HCT116 (cell line): ENCODE measurements around the gene FABP3. TPM values are rescaled to one million over a fixed set of nuclear protein-coding genes. Genes with fewer than 3 reads are reported as not detected.

ENCODE experiments used
- ATAC-seq: fragments of 200-7000 bp; cut with Tn5 transposase; 2 replicates; pipeline ENCODE4 v1.9.1; 2020; ENCODE audit warnings: mild to moderate bottlenecking, moderate library complexity
- BruUV-seq: library from RNA; stranded (reverse); fragments of 400-500 nt; replicated peaks from 2 replicates; lab custom pipeline; 2021; lab: Mats Ljungman, UMichigan
- CTCF ChIA-PET: fragments of 300-600 bp; sonication (Branson Sonifier 250); formaldehyde crosslinking; loops from one replicate; lab custom pipeline; 2021; ENCODE audit warnings: antibody characterized with exemption; lab: Charles Lee
- POLR2A ChIA-PET: fragments of 300-600, 350-600 bp; sonication (Branson Sonifier 250); formaldehyde crosslinking; loops from one replicate; lab custom pipeline; 2021; ENCODE audit warnings: antibody characterized with exemption; lab: Charles Lee
- RAD21 ChIA-PET, 2 experiments: fragments of 300-600 bp; sonication (Branson Sonifier 250); formaldehyde crosslinking; loops; one replicate each; lab custom pipeline; 2023; ENCODE audit warnings: low total read pairs in 2 of 2; ENCODE audit not compliant: uncharacterized antibody in 2 of 2, unreplicated experiment in 2 of 2, low non-redundant PET in 1 of 2; lab: Charles Lee
- DNase-seq: peaks from one replicate; pipeline ENCODE4 v3.0.0-alpha.2; 2010; ENCODE audit warnings: low read depth, low spot score
- H2AFZ ChIP-seq: fragments of 200-600 bp; shearing (Covaris generic), sonication (generic); 2 replicates; pipeline ENCODE4 v1.6.1; 2017; ENCODE audit warnings: low read depth, mixed run types, mixed read lengths, antibody characterized with exemption, low read length; ENCODE audit not compliant: poor library complexity, severe bottlenecking
- H3K27ac ChIP-seq: 2 replicates; pipeline ENCODE4 v1.5.1; 2012; ENCODE audit warnings: low read depth, low read length
- H3K27me3 ChIP-seq: fragments of 200-600 bp; sonication (generic); 2 replicates; pipeline ENCODE4 v1.6.1; 2016; ENCODE audit warnings: mixed run types, low read length, mixed read lengths; ENCODE audit not compliant: insufficient read depth
- H3K36me3 ChIP-seq, 2 experiments: fragments of 200-500 bp in 1 of 2; fragments of 200-600 bp in 1 of 2; sonication (Bioruptor generic) in 1 of 2; sonication (generic) in 1 of 2; 2 replicates each; pipeline versions ENCODE4 v1.5.1 to v1.6.1; 2014 to 2016; ENCODE audit warnings: low read length in 2 of 2, inconsistent platforms in 1 of 2, mixed read lengths in 1 of 2, mixed run types in 1 of 2; ENCODE audit not compliant: insufficient read depth in 2 of 2, control insufficient read depth in 1 of 2
- H3K4me1 ChIP-seq, 2 experiments: fragments of 200-600 bp in 1 of 2; sonication (generic) in 1 of 2; 2 replicates each; pipeline versions ENCODE4 v1.5.1 to v1.6.1; 2012 to 2017; ENCODE audit warnings: low read length in 2 of 2, inconsistent platforms in 1 of 2, mild to moderate bottlenecking in 1 of 2, mixed read lengths in 1 of 2, mixed run types in 1 of 2, moderate library complexity in 1 of 2; ENCODE audit not compliant: insufficient read depth in 2 of 2, control insufficient read depth in 1 of 2
- H3K4me2 ChIP-seq: fragments of 200-600 bp; sonication (generic); 2 replicates; pipeline ENCODE4 v1.6.1; 2017; ENCODE audit warnings: mixed run types, low read length, mixed read lengths
- H3K4me3 ChIP-seq, 2 experiments: fragments of 200-600 bp in 1 of 2; sonication (generic) in 1 of 2; replicated peaks in 1 of 2; 2 replicates each; pipeline ENCODE4 v1.5.1; 2011 to 2016; ENCODE audit warnings: low read length in 2 of 2, control low read depth in 1 of 2, low read depth in 1 of 2, mild to moderate bottlenecking in 1 of 2, mixed read lengths in 1 of 2, mixed run types in 1 of 2
- H3K79me2 ChIP-seq: fragments of 200-600 bp; sonication (generic); 2 replicates; pipeline ENCODE4 v1.6.1; 2017; ENCODE audit warnings: mild to moderate bottlenecking, mixed run types, low read length, moderate library complexity, mixed read lengths; ENCODE audit not compliant: insufficient read depth
- H3K9ac ChIP-seq: fragments of 200-600 bp; sonication (generic); 2 replicates; pipeline ENCODE4 v1.6.1; 2016; ENCODE audit warnings: low read length, mixed read lengths
- H3K9me2 ChIP-seq: fragments of 200-600 bp; sonication (generic), shearing (Covaris generic); 2 replicates; pipeline ENCODE4 v1.6.1; 2017; ENCODE audit warnings: mixed run types, mild to moderate bottlenecking, moderate library complexity; ENCODE audit not compliant: insufficient read depth
- H3K9me3 ChIP-seq, 2 experiments: fragments of 200-500 bp in 1 of 2; fragments of 200-600 bp in 1 of 2; sonication (Bioruptor generic) in 1 of 2; sonication (generic) in 1 of 2; 2 replicates each; pipeline ENCODE4 v1.6.1; 2014 to 2017; ENCODE audit warnings: low read length in 2 of 2, mixed read lengths in 2 of 2, inconsistent platforms in 1 of 2, low read depth in 1 of 2, mild to moderate bottlenecking in 1 of 2, mixed run types in 1 of 2, moderate library complexity in 1 of 2; ENCODE audit not compliant: control insufficient read depth in 1 of 2, insufficient read depth in 1 of 2
- H4K20me1 ChIP-seq: fragments of 200-600 bp; sonication (generic), shearing (Covaris generic); 2 replicates; pipeline ENCODE4 v1.6.1; 2017; ENCODE audit warnings: mixed run types, mild to moderate bottlenecking, moderate library complexity; ENCODE audit not compliant: insufficient read depth
- CEBPB ChIP-seq: IDR thresholded peaks from 2 replicates; pipeline ENCODE4 v1.6.1; 2012; ENCODE audit warnings: low read depth
- EZH2 ChIP-seq: fragments of 200-600 bp; sonication (generic); IDR thresholded peaks from 2 replicates; pipeline ENCODE4 v1.6.1; 2017; ENCODE audit warnings: antibody characterized with exemption, mixed run types
- FOSL1 ChIP-seq: IDR thresholded peaks from 2 replicates; pipeline ENCODE4 v1.6.1; 2012; ENCODE audit warnings: low read depth
- JUND ChIP-seq: IDR thresholded peaks from 2 replicates; pipeline ENCODE4 v1.6.1; 2012
- POLR2A ChIP-seq: IDR thresholded peaks from 2 replicates; pipeline ENCODE4 v1.7.0; 2011; ENCODE audit warnings: borderline replicate concordance; ENCODE audit not compliant: insufficient read depth, insufficient read length; ENCODE audit errors: extremely low read depth
- RAD21 ChIP-seq: IDR thresholded peaks from 2 replicates; pipeline ENCODE4 v1.6.1; 2012; ENCODE audit warnings: low read depth, mild to moderate bottlenecking
- SIN3A ChIP-seq: IDR thresholded peaks from 2 replicates; pipeline ENCODE4 v1.6.1; 2012; ENCODE audit warnings: low read depth
- SP1 ChIP-seq: IDR thresholded peaks from 2 replicates; pipeline ENCODE4 v1.6.1; 2012; ENCODE audit warnings: low read depth
- SRF ChIP-seq: IDR thresholded peaks from 2 replicates; pipeline ENCODE4 v1.6.1; 2012; ENCODE audit warnings: low read depth
- ZFX ChIP-seq: fragments of 450-650 bp; IDR thresholded peaks from 2 replicates; pipeline ENCODE4 v1.6.1; 2017
- ZNF274 ChIP-seq: fragments of 200-500 bp; sonication (Bioruptor generic); IDR thresholded peaks from 2 replicates; pipeline ENCODE4 v1.6.1; 2014; ENCODE audit warnings: mild to moderate bottlenecking, low read depth, low read length, inconsistent platforms
- intact Hi-C: fragments of 100-400 bp; cut with micrococcal nuclease; formaldehyde crosslinking; loops from 2 replicates; pipeline ENCODE4 v1.10.0; 2022
- total RNA-seq: library from RNA; stranded (reverse); gene quantifications from one replicate; pipeline ENCODE4 v1.2.1, GENCODE V29; 2021; ENCODE audit not compliant: unreplicated experiment
- TF ChIP-seq, protein P1 (sequence below), 3 experiments: fragments of 200-600 bp in 1 of 3; sonication (generic) in 1 of 3; IDR thresholded peaks in 2 of 3; conservative IDR thresholded peaks in 1 of 3; 2 replicates each; pipeline ENCODE4 v1.5.1; 2012 to 2017; ENCODE audit warnings: low read depth in 2 of 3, low read length in 2 of 3, antibody characterized with exemption in 1 of 3, borderline replicate concordance in 1 of 3, control low read depth in 1 of 3, mild to moderate bottlenecking in 1 of 3, mixed read lengths in 1 of 3, mixed run types in 1 of 3, moderate library complexity in 1 of 3; ENCODE audit not compliant: insufficient read depth in 1 of 3
- TF ChIP-seq, protein P2 (sequence below): IDR thresholded peaks from 2 replicates; pipeline ENCODE4 v1.6.1; 2012; ENCODE audit warnings: low read depth

The FABP3 gene
- total RNA-seq, 1 experiment from 2014 or later = not detected

DNA sequence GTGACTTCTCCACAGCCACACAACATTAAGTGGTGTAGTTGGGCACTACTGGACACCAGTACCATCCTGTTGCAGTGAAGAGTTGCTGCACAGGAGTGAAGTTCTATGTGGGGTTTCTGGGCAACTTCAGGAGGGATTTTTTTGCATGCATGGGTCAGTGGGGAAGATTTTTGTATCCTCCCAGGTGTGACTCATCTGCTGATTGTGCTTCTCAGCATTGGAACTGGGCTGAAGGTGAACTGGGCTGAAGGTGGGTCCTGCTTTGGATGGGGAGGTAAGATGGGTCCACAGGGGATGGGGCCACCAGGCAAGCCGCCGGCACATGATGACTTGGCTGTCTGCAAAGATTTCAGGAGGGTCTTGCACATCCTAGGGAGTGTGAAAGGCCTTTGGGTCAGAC is 42.8 kb upstream of the FABP3 start:
- ChIA-PET POLR2A (interaction anchor here (1.4 kb wide), 1 partner anchor 119 kb away, joined by 3 read pairs; the partner anchor contains the start of genes SNRNP40 and ZCCHC17), CTCF (interaction anchor here (0.6 kb wide), 1 partner anchor 31 kb away, joined by 3 read pairs; no protein-coding TSS in a partner anchor), RAD21 (no interaction called here)
- no peak for ATAC-seq
- Histone ChIP-seq H3K27me3 (no peaks in the 10 kb centered on the region), H3K4me1 (peaks cover 8 to 54% of the 10 kb centered on the region in 2 experiments; a peak in 3 of 4 replicates), H3K4me2 (peak overlapping the region; percentile 97), H3K79me2 (peaks cover 13% of the 10 kb centered on the region; the same call in 1 of the 2 replicates), H2AFZ (no peak overlapping the region), H3K9me2 (no peaks in the 10 kb centered on the region), H4K20me1 (no peaks in the 10 kb centered on the region), H3K27ac (no peak overlapping the region), H3K36me3 (no peaks in the 10 kb centered on the region), H3K9ac (peak overlapping the region; percentile 28; the same call in 1 of the 2 replicates), H3K9me3 (no peaks in the 10 kb centered on the region)
- intact Hi-C loops = no loop called here
- no TSS peak for BruUV-seq
- TF ChIP-seq SRF (no peak), ZFX (no peak), ZNF274 (no peak), FOSL1 (no peak), SIN3A (no peak), EZH2 (no peak), POLR2A (no peak)
- TF ChIP-seq, protein P1, sequence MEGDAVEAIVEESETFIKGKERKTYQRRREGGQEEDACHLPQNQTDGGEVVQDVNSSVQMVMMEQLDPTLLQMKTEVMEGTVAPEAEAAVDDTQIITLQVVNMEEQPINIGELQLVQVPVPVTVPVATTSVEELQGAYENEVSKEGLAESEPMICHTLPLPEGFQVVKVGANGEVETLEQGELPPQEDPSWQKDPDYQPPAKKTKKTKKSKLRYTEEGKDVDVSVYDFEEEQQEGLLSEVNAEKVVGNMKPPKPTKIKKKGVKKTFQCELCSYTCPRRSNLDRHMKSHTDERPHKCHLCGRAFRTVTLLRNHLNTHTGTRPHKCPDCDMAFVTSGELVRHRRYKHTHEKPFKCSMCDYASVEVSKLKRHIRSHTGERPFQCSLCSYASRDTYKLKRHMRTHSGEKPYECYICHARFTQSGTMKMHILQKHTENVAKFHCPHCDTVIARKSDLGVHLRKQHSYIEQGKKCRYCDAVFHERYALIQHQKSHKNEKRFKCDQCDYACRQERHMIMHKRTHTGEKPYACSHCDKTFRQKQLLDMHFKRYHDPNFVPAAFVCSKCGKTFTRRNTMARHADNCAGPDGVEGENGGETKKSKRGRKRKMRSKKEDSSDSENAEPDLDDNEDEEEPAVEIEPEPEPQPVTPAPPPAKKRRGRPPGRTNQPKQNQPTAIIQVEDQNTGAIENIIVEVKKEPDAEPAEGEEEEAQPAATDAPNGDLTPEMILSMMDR (IDR thresholded peaks at IDR 0.05 in 2 of 3, conservative IDR thresholded peaks at IDR 0.05 in 1 of 3; ENCODE audit: borderline replicate concordance in 1 of 3, insufficient read depth in 1 of 3, low read depth in 2 of 3, low read length in 2 of 3) = no peak
- TF ChIP-seq, all 23 proteins: peak for 0
- DNase-seq = no peak
- H3K4me3 ChIP-seq = no peak overlapping the region

DNA sequence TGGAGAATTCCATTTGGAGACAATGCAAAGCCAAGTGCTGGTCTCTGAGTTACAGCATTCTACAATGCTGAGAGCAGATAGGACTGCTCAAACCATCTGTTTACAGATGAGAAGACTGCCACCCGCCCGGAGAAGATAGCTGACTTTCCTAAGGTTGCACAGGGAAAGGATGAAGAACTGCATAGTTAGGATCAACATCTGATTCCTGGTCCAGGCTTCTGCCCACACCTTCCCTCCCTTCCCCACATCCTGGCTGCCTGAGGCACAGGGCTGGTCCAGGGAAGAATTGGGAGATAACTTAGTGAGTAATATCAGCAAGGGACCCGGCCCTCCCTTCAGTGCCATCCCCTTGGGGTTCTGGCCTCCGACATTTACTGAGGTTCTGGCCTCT is 42.1 kb upstream of the FABP3 start:
- intact Hi-C loops = no loop called here
- Histone ChIP-seq H3K9ac (peak overlapping the region; percentile 87; the same call in 1 of the 2 replicates), H2AFZ (no peak overlapping the region), H3K4me3 (peak overlapping the region; percentile 84 to 98), H3K79me2 (peaks cover 13% of the 10 kb centered on the region; the same call in 1 of the 2 replicates), H3K9me3 (no peaks in the 10 kb centered on the region), H3K9me2 (no peaks in the 10 kb centered on the region), H3K27me3 (no peaks in the 10 kb centered on the region), H3K36me3 (no peaks in the 10 kb centered on the region), H3K4me2 (peak overlapping the region; percentile 97), H3K27ac (no peak overlapping the region), H4K20me1 (no peaks in the 10 kb centered on the region), H3K4me1 (peaks cover 8 to 51% of the 10 kb centered on the region in 2 experiments; a peak in 3 of 4 replicates)
- ChIA-PET POLR2A (interaction anchor here (1.4 kb wide), 1 partner anchor 118 kb away, joined by 3 read pairs; the partner anchor contains the start of genes SNRNP40 and ZCCHC17), CTCF (no interaction called here), RAD21 (no interaction called here)
- DNase-seq (no peak), ATAC-seq (no peak)
- no TSS peak for BruUV-seq
- TF ChIP-seq RAD21 (no peak), ZNF274 (no peak), CEBPB (no peak), FOSL1 (no peak), JUND (no peak), SP1 (no peak), SIN3A (no peak), POLR2A (no peak)
- TF ChIP-seq, protein P2, sequence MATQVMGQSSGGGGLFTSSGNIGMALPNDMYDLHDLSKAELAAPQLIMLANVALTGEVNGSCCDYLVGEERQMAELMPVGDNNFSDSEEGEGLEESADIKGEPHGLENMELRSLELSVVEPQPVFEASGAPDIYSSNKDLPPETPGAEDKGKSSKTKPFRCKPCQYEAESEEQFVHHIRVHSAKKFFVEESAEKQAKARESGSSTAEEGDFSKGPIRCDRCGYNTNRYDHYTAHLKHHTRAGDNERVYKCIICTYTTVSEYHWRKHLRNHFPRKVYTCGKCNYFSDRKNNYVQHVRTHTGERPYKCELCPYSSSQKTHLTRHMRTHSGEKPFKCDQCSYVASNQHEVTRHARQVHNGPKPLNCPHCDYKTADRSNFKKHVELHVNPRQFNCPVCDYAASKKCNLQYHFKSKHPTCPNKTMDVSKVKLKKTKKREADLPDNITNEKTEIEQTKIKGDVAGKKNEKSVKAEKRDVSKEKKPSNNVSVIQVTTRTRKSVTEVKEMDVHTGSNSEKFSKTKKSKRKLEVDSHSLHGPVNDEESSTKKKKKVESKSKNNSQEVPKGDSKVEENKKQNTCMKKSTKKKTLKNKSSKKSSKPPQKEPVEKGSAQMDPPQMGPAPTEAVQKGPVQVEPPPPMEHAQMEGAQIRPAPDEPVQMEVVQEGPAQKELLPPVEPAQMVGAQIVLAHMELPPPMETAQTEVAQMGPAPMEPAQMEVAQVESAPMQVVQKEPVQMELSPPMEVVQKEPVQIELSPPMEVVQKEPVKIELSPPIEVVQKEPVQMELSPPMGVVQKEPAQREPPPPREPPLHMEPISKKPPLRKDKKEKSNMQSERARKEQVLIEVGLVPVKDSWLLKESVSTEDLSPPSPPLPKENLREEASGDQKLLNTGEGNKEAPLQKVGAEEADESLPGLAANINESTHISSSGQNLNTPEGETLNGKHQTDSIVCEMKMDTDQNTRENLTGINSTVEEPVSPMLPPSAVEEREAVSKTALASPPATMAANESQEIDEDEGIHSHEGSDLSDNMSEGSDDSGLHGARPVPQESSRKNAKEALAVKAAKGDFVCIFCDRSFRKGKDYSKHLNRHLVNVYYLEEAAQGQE = no peak
